Measurements from ENCODE around the gene GGACT.

The GGACT gene

DNA sequence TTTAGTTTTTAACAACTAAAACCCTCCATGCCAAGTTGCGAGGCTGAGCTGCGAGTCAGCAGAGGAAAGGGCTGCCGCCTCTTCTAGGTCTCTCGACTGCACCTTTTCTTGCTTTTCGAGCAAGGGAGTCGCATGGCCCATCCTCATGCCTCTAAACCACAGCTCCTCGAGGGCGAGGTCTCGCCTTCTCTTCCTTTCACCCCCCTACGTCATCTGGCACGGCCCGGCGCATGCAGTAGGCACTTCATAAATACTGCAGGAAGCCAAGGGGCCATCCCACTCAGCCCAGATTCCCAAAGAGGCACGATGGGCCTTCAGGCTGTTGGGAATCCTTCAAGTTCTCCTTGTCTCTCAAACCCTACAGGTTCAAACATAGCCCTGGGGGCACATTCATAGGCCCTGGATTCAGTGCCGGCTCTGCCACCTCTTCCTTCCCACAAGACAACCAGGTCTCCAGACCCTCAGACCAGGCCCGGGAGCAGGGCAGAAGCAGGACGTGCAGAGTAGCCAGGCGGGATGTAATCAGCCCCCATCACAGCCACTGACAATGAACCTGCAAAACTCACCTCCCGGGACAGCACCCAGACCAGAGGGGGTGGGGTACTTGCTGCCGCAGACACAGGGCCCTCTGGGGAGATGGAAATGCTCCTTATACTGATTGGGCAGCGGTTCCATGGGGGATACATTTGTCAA, 41.7 kb downstream of the GGACT start:
- no peak for DNase-seq

DNA sequence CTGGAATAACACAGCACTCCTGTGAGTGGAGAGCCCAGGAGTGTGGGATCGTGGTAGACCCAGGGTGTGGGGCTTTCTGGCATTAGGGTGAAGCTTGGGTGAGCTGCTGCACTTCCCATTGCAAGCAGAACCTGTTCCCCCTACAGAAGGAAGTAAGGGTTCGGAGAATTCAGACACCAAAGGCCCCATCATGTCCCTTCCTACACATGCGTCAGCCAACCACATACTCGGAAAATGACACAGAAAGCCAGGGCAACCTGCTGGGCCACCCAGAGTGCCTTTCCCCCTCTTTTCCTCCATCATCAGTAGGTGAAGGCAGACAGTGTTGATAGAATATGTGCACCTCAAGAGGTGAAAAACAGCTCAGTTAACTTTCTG, 42.9 kb downstream of the GGACT start:
- no peak for DNase-seq

DNA sequence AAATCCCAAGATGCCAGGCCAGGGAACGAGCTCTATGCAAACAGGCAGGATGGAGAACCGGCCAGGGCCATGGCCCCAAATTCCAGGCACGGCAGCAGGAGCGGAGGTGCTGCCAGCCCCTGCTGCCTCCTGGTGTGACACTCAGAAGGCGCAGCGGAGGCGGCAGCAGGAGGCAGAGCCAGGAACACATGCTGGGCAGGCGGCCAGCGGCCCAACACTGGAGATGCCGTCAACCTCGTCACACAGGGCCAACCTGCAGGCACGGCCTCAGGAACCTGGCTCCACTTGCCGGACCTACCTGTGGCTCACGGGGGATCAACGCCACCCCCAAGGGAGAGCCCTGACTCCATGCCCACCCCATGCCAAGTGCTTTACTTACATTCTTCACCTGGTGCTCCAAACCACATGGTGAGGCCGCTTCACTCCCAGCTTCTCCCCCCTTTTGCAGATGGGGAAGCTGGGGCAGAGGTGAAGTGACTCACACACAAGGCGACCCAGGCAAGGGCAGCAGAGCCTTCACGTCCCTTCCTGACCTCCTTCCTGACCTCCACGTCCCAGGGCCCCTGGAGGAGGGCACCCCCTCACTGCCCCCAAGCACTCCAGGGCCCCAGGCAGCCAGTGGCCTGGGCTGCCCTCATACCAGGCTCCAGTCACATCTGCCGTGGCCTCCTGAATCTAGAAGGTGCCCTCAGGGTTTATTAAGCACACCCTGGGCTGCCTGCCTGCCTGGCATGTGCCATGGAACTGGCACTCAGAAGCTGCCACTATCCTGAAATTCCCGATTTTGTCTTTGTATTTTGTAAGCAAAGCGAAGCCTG, 43.5 kb downstream of the GGACT start:
- DNase-seq = no peak

DNA sequence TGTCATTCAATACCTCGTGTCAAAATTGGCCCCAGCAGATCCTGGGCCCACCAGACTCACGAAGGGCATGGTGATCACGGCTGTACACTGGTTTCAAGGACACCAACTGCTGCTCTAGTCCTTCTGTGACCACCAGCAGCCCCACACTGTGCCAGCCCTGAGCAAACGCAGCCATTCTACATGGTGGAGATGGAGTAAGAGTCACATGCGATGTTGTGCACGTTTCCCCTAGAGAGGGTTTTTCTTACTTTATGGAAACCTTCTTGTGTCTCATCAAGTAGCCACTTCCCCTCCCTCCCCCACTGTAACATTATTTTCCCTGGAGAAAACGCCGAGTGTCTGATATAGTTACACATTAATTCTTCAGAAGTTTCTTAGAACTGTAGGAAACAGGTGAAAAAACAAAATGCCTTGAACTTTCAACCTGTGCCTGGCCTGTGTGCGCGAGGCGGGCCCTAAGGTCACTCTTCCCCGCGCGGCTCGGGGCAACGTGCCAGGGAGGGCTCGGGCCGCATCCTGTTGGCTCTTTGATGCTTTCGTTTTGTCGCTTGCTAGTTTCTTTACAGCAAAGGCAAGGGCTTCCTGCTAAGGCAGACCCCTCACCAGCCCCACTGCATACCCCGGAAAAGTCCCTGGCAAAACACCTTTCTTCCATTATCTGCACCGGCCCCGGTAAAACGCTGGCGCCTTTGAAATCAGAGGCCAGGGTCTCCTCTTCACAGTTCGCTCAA, 44.6 kb downstream of the GGACT start:
- DNase-seq = no peak

DNA sequence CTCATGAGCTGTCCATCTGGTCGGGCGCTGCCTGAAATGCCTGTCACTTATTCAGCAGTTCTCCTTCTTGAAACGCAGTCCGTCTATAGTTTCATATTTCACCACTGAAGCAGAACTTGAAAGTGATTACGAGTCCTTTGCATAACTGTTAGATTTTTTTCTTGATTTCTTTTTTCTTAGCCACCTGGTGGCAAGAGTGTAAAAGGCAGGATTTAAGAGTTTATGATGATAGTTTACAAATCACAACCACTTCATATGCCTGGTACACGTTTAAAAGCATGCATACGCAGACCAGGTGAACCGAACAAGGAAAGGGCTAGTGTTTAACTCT, 45.8 kb downstream of the GGACT start:
- DNase-seq = peak; percentile 50

DNA sequence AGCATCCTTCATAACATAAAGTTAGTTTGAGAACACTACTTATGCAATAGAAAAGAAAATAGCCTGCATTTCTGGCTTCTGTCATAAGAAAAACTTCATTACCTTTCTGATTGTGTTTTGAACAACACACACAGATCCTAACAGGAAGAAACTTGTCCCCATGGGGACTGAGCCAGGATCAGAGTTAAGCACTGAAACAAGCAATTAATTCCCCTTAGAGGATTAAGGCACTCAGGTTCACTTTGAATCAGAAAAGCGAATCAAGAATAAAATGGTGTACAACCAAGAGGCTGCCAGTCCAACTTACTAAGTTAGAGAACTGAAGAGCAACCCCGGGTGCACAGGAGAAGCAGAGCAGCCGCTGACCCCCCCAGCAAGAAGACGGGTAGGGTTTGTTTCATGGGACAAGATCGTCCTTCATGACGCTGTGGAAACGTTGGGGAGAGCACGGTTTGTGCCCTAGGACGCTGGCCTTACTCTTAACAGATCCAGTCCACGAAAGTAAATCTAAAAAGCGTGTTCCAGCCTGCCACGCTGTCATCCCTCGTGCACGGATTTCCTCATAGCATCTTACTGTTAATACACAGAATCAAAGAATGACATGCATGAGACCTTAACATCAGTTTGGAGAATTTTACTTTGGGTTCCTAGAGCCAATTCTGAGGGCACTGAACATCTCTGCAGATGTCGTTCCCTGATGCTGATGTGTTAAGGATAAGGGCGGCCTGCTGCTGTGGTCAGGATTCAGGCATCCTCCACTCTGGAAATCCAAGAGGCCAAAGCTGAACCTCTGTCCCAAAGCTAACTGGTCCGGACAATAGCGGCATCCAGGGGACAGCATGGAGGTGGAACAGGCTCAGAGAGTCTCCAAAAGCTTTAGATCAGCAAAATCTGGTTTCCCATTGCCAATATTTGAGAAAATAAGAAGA, 46.4 kb downstream of the GGACT start:
- no peak for DNase-seq

DNA sequence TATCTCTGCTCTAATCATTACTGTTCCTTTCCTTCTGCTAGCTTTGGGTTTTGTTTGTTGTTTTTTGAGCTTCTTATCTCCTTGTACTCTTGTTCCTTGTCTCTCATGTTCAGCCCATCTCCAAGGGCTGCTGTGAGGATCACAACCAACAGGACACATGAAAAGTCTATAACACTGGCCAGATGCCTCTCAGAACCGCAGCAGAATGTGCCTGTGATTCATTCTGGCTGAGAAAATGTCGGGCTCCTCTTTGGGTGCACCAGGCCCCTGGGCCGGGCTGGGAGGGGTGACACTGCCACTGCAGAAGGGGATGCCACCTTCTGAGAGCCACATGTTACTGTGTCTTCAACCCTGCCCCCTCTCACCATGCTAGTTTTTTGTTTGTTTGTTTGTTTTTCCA, 48.0 kb downstream of the GGACT start:
- DNase-seq = no peak

DNA sequence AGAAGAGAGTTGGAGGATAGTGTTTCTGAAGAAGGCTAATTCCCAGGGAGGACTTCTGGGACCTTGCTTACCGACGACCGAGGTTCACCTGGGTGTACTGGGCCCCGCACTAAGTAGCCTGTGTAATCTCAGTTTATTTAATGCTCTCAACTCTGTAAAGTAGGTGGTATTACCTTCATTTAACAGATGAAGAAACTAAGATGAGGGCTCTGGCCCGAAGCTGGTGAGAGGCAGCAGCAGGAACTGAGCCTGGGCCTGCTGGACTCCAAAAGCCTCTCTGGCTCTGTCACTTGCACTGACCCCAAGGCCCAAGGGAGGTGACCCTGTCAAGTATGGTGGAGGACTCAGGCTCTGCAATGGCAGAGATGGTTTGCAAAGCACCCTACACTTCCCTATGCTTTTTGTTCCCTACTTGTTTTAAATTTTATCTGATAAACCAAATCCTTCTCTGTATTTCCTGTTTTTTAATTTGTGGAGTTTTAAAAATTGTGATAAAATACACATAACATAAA, 50.6 kb downstream of the GGACT start:
- DNase-seq = no peak

DNA sequence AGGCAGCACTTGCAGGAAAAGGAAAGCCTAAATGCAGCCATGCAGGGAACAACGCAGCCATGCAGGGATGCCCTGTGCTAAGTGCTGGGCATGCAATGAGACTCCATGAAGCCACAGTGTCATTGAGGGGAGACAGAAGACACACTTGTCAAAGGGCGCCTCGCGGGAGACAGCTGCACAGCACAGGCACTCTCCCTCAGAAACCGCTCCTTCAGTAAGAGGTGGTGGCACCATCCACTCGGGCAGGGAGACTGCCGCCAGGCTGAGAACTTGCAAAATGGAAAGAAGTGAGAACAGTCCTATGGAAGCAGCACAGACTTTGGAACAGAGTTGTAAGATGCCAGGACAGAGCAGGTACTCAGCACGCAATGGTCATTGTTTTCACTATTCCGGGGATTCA, 51.1 kb downstream of the GGACT start:
- DNase-seq = no peak

DNA sequence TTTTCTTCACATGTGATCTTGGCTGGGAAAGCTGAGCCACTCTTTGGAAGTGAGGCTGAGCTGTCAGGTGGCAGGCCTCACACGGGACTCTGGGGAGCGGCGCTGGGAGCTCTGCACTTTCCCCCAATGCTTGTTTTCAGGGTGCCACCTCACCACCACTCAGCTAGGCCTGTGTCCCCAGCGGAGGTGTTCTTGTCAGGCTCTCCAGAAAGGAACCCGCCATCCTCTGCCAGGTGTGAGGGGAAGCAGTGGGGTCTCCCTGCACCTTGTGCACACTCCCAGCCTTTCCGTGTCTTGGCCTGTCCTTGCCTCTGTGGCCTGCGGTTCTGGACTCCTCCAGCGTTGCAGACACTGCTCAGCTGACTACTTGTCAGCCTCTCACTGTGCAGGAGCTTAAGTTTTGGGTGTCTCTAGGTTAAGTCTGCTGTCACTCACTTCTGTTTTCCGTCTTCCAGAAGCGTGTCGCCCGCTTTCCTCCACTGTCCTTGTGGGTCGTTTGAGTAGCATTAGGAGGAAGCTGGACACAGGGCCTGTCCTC, 51.9 kb downstream of the GGACT start:
- DNase-seq = no peak

DNA sequence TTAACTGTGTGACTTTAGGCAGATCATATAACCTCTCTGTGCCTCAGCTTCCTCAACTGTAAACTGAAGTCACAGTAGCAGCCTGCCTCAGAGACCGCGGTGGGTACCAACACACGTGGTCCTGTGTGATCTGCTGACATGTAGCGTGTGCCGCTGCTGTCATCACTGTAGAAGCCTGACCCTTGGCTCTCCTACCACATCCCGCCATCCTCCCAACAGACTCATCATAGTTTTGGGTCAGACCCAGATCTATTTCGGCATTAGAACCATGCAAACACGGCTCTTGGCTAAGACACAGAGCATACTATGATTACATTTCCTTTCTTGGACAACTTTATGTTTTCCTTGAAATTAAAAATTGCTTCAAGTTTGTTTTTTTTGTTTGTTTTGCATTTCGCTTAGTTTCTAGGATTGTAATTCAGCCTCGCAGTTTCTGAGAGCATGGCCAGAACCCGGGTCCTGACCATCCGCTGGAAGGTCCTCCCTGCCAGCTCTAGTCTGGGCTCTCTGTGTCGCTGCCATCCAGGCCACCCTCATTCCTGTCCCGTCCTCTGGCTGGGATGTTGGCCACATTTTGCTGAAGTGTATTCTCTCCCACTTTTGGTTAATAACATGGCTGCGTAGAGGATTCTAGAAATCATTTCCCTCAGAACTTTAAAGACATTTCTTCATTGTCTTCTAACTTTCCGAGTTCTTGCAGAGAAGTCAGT, 53.0 kb downstream of the GGACT start:
- DNase-seq = no peak

DNA sequence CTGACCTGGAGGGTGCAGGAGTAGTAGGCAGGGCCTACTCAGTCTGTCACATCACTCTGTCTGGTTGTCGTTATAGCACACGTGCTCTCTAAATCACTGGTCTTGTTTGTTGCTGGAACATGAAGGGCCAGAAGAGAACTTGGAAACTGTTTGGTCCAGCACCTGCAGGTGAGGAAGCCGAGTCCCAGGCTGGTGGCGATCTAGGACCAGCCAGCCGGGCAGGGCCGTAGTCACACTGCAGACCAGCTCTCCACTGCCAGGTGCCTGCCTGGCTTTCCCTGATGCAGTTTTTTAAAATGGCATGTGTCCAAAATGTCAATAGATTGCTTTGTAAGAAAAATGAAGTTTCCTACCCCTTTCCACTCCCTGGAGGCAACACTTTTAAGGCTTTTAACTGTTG, 53.7 kb downstream of the GGACT start:
- DNase-seq = no peak

DNA sequence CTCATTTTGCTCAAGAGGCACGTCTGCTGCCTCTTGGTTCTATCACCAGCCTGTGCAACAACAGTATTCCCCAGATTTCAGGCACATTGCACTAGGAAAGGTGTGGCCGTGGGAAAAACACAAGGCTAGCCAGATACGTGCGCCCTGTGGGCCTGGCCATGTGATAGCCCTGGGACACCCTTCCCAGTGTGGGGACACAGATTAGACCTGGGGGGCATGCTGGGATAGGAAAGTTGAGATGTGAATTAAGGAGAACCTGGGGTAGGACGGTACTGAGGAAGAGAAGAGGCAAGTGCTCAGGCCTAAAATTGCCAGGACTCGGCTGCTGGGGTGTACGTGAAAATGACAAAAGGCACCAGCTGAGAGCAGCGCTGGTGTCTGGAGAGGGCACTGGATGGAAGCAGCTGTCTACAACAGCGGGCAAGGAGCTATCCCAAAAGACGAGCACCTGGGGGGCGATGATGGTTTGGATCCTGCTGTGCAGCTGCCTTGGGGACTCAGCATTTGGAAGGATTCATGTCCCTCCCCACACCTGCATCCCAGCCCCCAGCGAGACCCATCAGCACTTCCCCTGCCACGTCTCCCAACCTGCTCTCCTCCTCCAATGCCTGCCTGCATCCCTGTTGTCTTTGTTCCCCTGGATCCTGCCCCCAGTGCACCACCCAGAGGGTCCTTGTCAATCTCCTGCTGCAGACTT, 54.3 kb downstream of the GGACT start:
- DNase-seq = no peak

DNA sequence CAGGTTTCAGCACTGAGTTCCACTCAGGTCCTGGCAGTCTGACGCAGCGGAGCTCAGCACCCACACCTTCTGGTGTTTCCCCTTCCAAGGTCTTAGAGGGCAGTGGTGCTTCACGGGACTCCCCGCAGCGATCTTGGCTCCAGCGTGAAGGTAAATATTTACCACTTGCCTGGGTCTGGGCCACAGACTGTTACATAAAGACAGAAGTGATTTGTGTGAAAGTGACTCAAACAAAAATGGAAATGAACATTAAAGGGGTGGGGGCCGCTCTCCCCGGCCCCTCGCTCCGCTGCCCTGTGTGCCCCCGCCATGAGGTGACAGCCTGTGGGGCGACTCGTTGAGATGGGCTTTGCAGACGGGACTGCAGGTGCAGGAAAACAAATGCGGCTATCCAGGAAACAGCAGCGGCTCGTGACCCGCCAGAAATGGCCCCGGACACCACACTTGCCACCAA, 55.0 kb downstream of the GGACT start:
- DNase-seq = no peak

DNA sequence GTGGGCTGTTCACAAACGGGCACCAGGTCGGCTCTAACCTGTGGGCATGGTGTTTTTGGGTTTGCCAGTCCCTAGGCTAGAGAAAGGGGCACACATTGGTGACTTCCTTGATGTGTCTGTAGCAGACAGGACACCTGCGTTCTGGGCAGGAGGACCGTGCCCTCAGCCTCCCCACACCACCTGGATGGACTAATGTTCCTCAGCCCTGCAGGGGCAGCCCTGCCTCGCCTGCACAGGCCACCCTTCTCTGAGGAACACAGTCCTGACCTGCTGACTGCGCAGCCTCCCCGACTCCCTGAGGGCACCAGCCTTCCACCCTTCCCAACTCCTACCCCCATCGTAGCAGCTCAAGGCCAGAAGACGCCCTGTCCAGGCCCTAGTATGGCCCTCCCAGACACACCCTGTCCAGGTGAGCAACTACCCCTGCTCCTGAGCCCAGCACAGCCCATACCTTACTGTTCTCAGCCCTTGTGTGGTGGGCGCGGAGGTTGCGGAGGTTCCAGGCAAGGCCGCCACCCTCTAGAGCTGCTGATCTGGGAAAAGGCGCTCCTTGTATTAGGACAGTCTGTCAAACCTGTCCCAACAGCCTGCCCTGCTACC, 55.7 kb downstream of the GGACT start:
- no peak for DNase-seq

DNA sequence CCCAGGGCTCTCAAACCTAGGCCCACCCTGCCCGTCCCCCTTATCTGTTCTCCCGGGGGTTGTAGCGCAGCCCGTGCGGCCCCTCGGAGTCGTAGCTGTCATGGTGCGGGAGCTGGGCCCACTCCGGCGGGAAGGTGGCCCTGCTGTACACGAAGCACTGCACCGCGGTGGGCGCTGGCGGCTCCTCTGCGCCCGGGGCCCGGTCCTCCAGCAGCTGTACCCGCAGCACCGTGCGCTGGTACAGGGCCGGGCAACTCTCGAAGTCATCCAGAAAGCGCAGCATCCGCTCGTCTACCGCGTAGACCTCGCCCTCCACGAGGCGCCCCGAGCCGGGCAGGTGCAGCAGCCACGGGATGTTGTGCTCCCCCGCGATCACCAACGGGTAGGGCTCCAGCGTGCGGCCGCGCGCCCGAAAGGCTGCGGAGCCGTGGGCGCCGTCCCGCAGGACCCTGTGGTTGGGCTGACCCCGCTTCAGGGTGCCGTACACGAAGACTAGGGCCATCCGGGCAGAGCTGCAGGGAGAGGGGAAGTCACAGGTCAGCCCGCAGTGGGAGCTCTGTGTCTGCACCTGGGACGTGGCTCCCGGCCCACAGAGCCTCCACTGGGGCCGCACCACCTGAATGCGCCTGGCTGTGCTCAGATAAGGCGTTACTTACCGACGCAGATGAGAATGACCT, 56.4 kb downstream of the GGACT start:
- DNase-seq = no peak

DNA sequence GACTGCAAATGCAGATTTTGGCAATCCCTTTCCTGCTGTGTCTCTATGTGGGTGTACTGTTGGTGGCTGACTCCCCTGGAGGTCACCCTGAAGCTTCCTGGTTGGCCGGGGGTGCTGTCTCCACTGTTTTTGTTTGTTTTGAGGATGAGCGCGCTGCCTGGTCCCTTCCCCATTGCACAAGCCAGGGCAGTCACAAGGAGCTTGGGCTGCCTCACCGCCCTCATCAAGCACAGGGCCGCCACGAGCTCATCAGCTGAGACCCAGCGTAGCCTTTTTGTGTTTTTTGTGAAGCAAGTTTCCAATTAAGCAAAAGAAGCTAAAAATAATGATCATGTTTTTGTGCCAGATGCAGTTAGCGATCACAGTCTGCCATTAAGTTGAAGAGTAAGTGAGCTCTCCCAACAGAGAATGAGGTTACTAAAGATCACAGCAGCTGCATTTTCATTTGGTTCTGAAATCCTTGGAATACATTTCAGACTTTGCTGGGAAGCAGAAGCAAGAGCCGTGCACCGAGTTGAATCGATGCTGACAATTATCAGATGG, 57.8 kb downstream of the GGACT start:
- DNase-seq = no peak

DNA sequence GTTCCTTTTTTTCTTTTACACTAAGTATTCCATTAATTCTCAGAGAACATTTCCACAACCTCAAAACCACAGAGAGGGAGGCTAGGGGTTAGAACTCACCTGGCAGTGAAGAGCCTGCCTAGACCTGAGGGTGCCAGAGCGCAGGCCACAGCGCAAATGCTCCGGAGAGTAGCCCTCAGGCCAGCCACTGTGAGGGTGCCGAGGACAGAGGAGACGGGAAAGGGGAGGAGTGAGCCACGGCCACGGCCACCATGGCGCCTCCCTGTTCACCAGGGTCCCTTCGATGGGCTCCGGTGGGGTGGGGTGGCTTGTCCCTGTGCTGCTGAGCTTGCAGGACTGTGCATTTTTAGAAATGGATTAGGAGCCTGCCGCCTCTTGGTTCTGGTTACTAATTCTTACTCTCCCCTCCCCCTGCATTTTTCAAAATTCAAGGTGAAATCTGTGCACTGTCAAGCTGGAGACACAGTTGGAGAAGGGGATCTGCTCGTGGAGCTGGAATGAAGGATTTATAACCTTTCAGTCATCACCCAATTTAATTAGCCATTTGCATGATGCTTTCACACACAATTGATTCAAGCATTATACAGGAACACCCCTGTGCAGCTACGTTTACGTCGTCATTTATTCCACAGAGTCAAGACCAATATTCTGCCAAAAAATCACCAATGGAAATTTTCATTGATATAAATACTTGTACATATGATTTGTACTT, 58.8 kb downstream of the GGACT start:
- no peak for DNase-seq

DNA sequence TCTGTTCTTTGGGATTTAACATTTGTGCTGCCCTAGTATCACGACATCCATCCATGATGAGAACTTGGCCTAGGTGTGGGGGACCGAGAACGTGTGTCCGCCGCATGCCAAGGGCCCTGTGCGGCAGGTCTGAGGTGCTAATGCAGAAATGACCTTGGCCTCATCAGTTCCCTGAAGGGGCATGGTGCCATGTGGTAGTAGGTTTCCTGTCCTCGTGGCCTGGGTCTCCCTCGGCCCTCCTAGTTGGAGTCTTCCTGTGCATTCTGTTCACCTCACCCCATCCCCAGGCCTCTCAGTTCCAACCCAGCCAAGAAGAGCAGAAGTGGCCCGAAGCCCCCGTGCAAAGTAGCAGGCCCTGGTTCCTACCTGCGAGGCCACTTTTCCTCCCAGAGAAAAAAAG, 59.8 kb downstream of the GGACT start:
- DNase-seq = no peak
